Measurements from ENCODE around the gene PHLPP1. TPM values are rescaled to one million over a fixed set of nuclear protein-coding genes. Genes with fewer than 3 reads are reported as not detected.

The PHLPP1 gene
- total and polyA plus RNA-seq, 2 of the 13 experiments (the other 11 are each of a cell fraction or from before 2014, with no cell fraction given) = 9.8 to 18.5 TPM

GRCh38 chr18:62795813-62796212 is 80.5 kb downstream of the PHLPP1 start:
- H3K4me1 ChIP-seq (ENCODE audit: insufficient read depth, low read length) = peaks cover 99% of the 10 kb centered on the region
- no peak overlapping the region for H2AFZ ChIP-seq (ENCODE audit: low read length)
- H3K9me3 ChIP-seq (ENCODE audit: low read length) = no peaks in the 10 kb centered on the region
- in situ Hi-C loops (cut with HindIII; ENCODE audit: extremely low pct_ligation_motif_present, low pct_unique_long_range_greater_than_20kb) = no loop called here
- DNase-seq (ENCODE audit: low spot score) (no peak), ATAC-seq (peak; percentile 27), FAIRE-seq (no peak)
- no peaks in the 10 kb centered on the region for H3K36me3 ChIP-seq (replicated peaks in 1 of 2; ENCODE audit: control insufficient read depth in 1 of 2, insufficient read depth in 2 of 2, low read length in 2 of 2)
- peak overlapping the region; percentile 70 for H3K27ac ChIP-seq (ENCODE audit: extremely low read length, insufficient read depth, low read length)
- TF ChIP-seq CREB3 (CRISPR knock-in tag; IDR thresholded peaks at IDR 0.05) (no peak), HNRNPK (IDR thresholded peaks at IDR 0.05; ENCODE audit: low read depth, low read length, poor library complexity, severe bottlenecking) (no peak), ZFP36L1 (CRISPR knock-in tag; IDR thresholded peaks at IDR 0.05) (no peak), ZNF512B (CRISPR knock-in tag; IDR thresholded peaks at IDR 0.05; ENCODE audit: borderline replicate concordance) (0 out of 2 replicates have a peak, but pooled peaks have one; percentile 42), SMC3 (IDR thresholded peaks at IDR 0.05; ENCODE audit: low read length) (no peak), BRCA1 (CRISPR knock-in tag; IDR thresholded peaks at IDR 0.05) (no peak), ZNF281 (CRISPR knock-in tag; IDR thresholded peaks at IDR 0.05; ENCODE audit: borderline replicate concordance) (no peak), ZNF354B (CRISPR knock-in tag; IDR thresholded peaks at IDR 0.05) (no peak), ZSCAN25 (CRISPR knock-in tag; IDR thresholded peaks at IDR 0.05) (no peak)
- 63% methylated on average over 3 of the region's 3 CpGs for WGBS (ENCODE audit: low lambda C conversion rate)
- ChIA-PET POLR2A (interaction anchor here (1.3 to 1.8 kb wide), 4 partner anchors 23 to 81 kb away, joined by 4 to 12 read pairs (median 8); partner anchors contain the start of gene PHLPP1), CTCF (ENCODE audit: low intra/inter-chr PET ratio, low total read pairs) (no interaction called here)
- H3K4me2 ChIP-seq (ENCODE audit: low read depth, low read length) = peak overlapping the region; percentile 65
- H3K4me3 ChIP-seq (replicated peaks in 1 of 3; ENCODE audit: insufficient read depth in 1 of 3, low read depth in 2 of 3, low read length in 3 of 3) = peak overlapping the region in 1 of 3 experiments; percentile 4; a peak in 1 of 6 replicates
- no peak overlapping the region for H3K9ac ChIP-seq (ENCODE audit: insufficient read depth, low read depth, low read length)
- no peaks in the 10 kb centered on the region for H3K27me3 ChIP-seq (ENCODE audit: control insufficient read depth in 1 of 2, insufficient read depth in 2 of 2, low read length in 2 of 2)
- BruUV-seq (replicated peaks) = no TSS peak
- H3K79me2 ChIP-seq (ENCODE audit: insufficient read depth, low read length) = peaks cover 89% of the 10 kb centered on the region
- H4K20me1 ChIP-seq (ENCODE audit: insufficient read depth, low read length) = no peaks in the 10 kb centered on the region
- intact Hi-C loops (cut with micrococcal nuclease; ENCODE audit: unreplicated experiment) = loop anchor here (5.0 kb wide), 1 partner anchor 44 kb away; no protein-coding TSS in a partner anchor
